ENCODE data around the gene PRDM10.
"Not testable (repeated sequence)": the region's sequence is repeated elsewhere in the genome, so short reads cannot be mapped to it uniquely, and the experiment has no call there.

PRDM10 gene

GRCh38 chr11:130024361-130024760 is 21.7 kb upstream of the PRDM10 start:
- Histone ChIP-seq H3K27ac (no peak overlapping the region), H3K4me3 (ENCODE audit: low read depth, low read length) (no peak overlapping the region)
- in situ Hi-C loops (cut with HindIII; ENCODE audit: low pct_ligation_motif_present, low sequenced_read_pairs): no loop called here

DNA sequence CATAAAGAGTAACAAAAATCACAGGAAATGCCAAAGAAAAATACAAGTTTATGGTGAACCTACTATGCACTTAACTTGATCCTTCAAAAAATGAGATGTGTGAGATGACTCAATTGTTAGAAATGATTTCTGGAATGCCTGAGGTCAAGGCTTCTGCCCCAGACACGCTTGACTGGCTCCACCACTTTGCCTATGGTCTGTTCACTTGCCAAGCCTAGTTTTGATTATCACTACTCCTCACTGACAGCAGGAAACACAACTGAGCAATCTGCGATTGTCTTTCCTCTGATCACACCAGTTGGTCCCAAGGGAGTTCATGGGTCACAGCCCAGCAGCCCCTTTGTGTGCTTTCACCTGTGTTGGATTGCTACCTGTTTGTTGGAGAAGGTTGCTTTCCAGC is 20.6 kb upstream of the PRDM10 start:
- in situ Hi-C loops (cut with HindIII; ENCODE audit: low pct_ligation_motif_present, low sequenced_read_pairs): no loop called here
- Histone ChIP-seq H3K36me3 (replicated peaks) (no peaks in the 10 kb centered on the region), H3K27me3 (replicated peaks) (no peaks in the 10 kb centered on the region), H3K4me3 (ENCODE audit: low read depth, low read length) (no peak overlapping the region), H3K27ac (peak overlapping the region; percentile 37)
- TF ChIP-seq, protein P1, sequence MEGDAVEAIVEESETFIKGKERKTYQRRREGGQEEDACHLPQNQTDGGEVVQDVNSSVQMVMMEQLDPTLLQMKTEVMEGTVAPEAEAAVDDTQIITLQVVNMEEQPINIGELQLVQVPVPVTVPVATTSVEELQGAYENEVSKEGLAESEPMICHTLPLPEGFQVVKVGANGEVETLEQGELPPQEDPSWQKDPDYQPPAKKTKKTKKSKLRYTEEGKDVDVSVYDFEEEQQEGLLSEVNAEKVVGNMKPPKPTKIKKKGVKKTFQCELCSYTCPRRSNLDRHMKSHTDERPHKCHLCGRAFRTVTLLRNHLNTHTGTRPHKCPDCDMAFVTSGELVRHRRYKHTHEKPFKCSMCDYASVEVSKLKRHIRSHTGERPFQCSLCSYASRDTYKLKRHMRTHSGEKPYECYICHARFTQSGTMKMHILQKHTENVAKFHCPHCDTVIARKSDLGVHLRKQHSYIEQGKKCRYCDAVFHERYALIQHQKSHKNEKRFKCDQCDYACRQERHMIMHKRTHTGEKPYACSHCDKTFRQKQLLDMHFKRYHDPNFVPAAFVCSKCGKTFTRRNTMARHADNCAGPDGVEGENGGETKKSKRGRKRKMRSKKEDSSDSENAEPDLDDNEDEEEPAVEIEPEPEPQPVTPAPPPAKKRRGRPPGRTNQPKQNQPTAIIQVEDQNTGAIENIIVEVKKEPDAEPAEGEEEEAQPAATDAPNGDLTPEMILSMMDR (IDR thresholded peaks at IDR 0.05; ENCODE audit: low read depth, low read length, missing control alignments): no peak
- peak; percentile 70 for DNase-seq

More at GRCh38 chr11:130024361-130024760, 21.7 kb upstream of the PRDM10 start:
- Histone ChIP-seq H3K27me3 (replicated peaks) (no peaks in the 10 kb centered on the region), H3K36me3 (replicated peaks) (no peaks in the 10 kb centered on the region)
- no peak for DNase-seq
- TF ChIP-seq, protein P1 (IDR thresholded peaks at IDR 0.05; ENCODE audit: low read depth, low read length, missing control alignments): no peak

DNA sequence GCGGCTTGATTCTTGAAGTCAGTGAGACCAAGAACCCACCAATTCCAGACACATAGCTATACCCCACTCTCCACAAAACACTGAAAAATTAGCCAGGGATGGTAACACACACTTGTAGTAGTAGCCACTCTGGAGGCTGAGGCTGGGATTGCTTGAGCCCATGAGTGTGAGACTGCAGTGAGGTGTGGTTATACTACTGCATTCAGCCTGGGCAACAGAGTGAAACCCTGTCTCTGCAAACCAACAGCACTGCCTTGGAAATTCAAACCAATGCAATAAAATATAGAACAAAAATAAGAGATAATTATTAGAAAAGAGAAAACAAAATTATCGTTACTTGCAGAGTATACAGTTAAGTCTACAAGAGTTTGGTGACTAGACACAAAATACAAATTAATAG is 20.2 kb upstream of the PRDM10 start:
- H3K4me3 ChIP-seq (ENCODE audit: low read depth, low read length): no peak overlapping the region
- in situ Hi-C loops (cut with HindIII; ENCODE audit: low pct_ligation_motif_present, low sequenced_read_pairs): no loop called here
- H3K27me3 ChIP-seq (replicated peaks): no peaks in the 10 kb centered on the region
- TF ChIP-seq, protein P1 (IDR thresholded peaks at IDR 0.05; ENCODE audit: low read depth, low read length, missing control alignments): no peak
- no peaks in the 10 kb centered on the region for H3K36me3 ChIP-seq (replicated peaks)
- H3K27ac ChIP-seq: no peak overlapping the region
- no peak for DNase-seq

GRCh38 chr11:130021606-130022005 is 19.0 kb upstream of the PRDM10 start:
- DNase-seq; H3K27ac ChIP-seq; H3K36me3 ChIP-seq (replicated peaks); in situ Hi-C loops (cut with HindIII; ENCODE audit: low pct_ligation_motif_present, low sequenced_read_pairs); H3K27me3 ChIP-seq (replicated peaks); H3K4me3 ChIP-seq (ENCODE audit: low read depth, low read length): not testable (repeated sequence)

DNA sequence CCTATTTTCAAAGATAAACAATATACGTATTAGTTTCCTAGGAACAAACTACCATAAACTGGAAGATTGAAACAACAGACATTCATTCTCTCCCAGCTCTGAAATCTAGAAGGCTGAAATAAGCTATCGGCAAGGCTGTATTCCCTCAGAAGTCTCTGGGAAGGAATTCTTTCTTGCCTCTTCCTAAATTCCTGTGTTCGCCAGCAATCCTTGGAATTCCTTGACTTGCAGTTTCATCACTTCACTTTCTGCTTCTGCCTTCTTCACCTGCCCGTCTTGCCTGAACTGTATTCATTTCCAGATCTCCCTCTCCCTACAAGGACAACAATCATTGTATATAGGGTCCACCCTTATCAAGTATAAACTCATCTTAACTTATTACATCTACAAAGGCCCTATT is 17.7 kb upstream of the PRDM10 start:
- Histone ChIP-seq H3K36me3 (replicated peaks) (no peaks in the 10 kb centered on the region), H3K4me3 (ENCODE audit: low read depth, low read length) (no peak overlapping the region), H3K27me3 (replicated peaks) (no peaks in the 10 kb centered on the region), H3K27ac (no peak overlapping the region)
- TF ChIP-seq, protein P1 (IDR thresholded peaks at IDR 0.05; ENCODE audit: low read depth, low read length, missing control alignments): no peak
- in situ Hi-C loops (cut with HindIII; ENCODE audit: low pct_ligation_motif_present, low sequenced_read_pairs): no loop called here
- DNase-seq: no peak

GRCh38 chr11:130015846-130016245 is 13.2 kb upstream of the PRDM10 start:
- H3K27me3 ChIP-seq (replicated peaks); H3K27ac ChIP-seq; DNase-seq; H3K4me3 ChIP-seq (ENCODE audit: low read depth, low read length); in situ Hi-C loops (cut with HindIII; ENCODE audit: low pct_ligation_motif_present, low sequenced_read_pairs); H3K36me3 ChIP-seq (replicated peaks): not testable (repeated sequence)

DNA sequence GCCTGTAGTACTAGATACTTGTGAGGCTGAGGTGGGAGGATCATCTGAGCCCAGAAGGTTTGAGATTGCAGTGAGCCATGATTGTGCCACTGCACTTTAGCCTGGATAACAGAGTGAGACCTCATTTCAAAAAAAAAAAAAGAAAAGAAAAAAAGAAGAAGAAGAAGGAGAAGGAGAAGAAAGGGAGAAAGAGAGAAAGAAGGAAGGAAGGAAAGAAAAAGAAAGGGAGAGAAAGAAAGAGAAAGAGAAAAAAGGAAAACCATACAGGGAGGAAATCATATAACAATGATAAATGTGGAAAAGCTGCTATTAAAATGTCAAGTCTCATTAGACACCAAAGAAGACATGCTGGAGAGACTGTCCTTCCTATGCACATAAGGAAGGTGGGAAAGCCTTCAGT is 5.7 kb upstream of the PRDM10 start:
- no peak overlapping the region for H3K27ac ChIP-seq
- no peak overlapping the region for H3K4me3 ChIP-seq (ENCODE audit: low read depth, low read length)
- in situ Hi-C loops (cut with HindIII; ENCODE audit: low pct_ligation_motif_present, low sequenced_read_pairs): no loop called here
- TF ChIP-seq, protein P1 (IDR thresholded peaks at IDR 0.05; ENCODE audit: low read depth, low read length, missing control alignments): no peak
- H3K27me3 ChIP-seq (replicated peaks): no peaks in the 10 kb centered on the region
- H3K36me3 ChIP-seq (replicated peaks): no peaks in the 10 kb centered on the region
- no peak for DNase-seq

Data from brain microvascular endothelial cell (primary cell).